H1 (cell line): ENCODE results near the gene SORCS3. TPM values are rescaled to one million over a fixed set of nuclear protein-coding genes. Genes with fewer than 3 reads are reported as not detected.

Source experiments
- CTCF ChIA-PET: fragments of 300-600 bp; sonication (Branson Sonifier 250); formaldehyde crosslinking; loops from one replicate; lab custom pipeline; 2021; ENCODE audit not compliant: partially characterized antibody; lab: Charles Lee
- POLR2A ChIA-PET: fragments of 300-600 bp; sonication (Branson Sonifier 250); formaldehyde crosslinking; loops from one replicate; lab custom pipeline; 2021; ENCODE audit warnings: inconsistent platforms; ENCODE audit not compliant: partially characterized antibody; lab: Charles Lee
- DNase-seq, 2 experiments: peaks; one replicate each; pipeline versions ENCODE4 v3.0.0 to v3.0.0-alpha.2; 2010 to 2022; ENCODE audit warnings: low spot score in 2 of 2, low read depth in 1 of 2, mixed read lengths in 1 of 2
- FAIRE-seq: peaks from 2 replicates; lab custom pipeline; 2011; peaks lifted over from hg19 to GRCh38; lab: Jason Lieb, UNC
- H2AFZ ChIP-seq: 2 replicates; pipeline ENCODE4 v1.8.1; 2012; ENCODE audit warnings: low read length, inconsistent platforms
- H2AK5ac ChIP-seq: 2 replicates; pipeline ENCODE4 v1.6.1; 2013; ENCODE audit warnings: low read depth, low read length
- H2BK120ac ChIP-seq: replicated peaks from 2 replicates; pipeline ENCODE3; 2013; ENCODE audit warnings: low read depth, low read length, inconsistent platforms
- H2BK12ac ChIP-seq: 2 replicates; pipeline ENCODE4 v1.6.1; 2013; ENCODE audit warnings: low read depth, low read length
- H2BK15ac ChIP-seq: 2 replicates; pipeline ENCODE4 v1.6.1; 2013; ENCODE audit warnings: low read length
- H2BK20ac ChIP-seq: 2 replicates; pipeline ENCODE4 v1.6.1; 2013; ENCODE audit warnings: low read length
- H2BK5ac ChIP-seq: 2 replicates; pipeline ENCODE4 v1.6.1; 2013; ENCODE audit warnings: low read depth, low read length
- H3K14ac ChIP-seq: 2 replicates; pipeline ENCODE4 v1.6.1; 2013; ENCODE audit warnings: inconsistent platforms; ENCODE audit not compliant: insufficient read length
- H3K18ac ChIP-seq: 2 replicates; pipeline ENCODE4 v1.6.1; 2013; ENCODE audit warnings: low read length; ENCODE audit errors: extremely low read depth
- H3K23ac ChIP-seq: 2 replicates; pipeline ENCODE4 v1.6.1; 2013; ENCODE audit warnings: inconsistent platforms; ENCODE audit not compliant: insufficient read length
- H3K23me2 ChIP-seq: 2 replicates; pipeline ENCODE4 v1.6.1; 2013; ENCODE audit warnings: low read depth, low read length
- H3K27ac ChIP-seq: 2 replicates; pipeline ENCODE4 v1.6.1; 2011; ENCODE audit warnings: low read depth, low read length, inconsistent platforms
- H3K27me3 ChIP-seq, 4 experiments: replicated peaks in 1 of 4; 1 replicate in 1 of 4; 2 replicates in 3 of 4; pipeline versions ENCODE4 v1.6.1 to v1.8.1; 2011 to 2013; ENCODE audit warnings: low read length in 3 of 4, mild to moderate bottlenecking in 3 of 4, inconsistent platforms in 2 of 4, mixed read lengths in 2 of 4, moderate library complexity in 1 of 4; ENCODE audit not compliant: control insufficient read depth in 3 of 4, insufficient read depth in 3 of 4; ENCODE audit errors: extremely low read depth in 1 of 4
- H3K36me3 ChIP-seq, 4 experiments: 2 replicates each; pipeline versions ENCODE4 v1.6.1 to v1.8.1; 2011 to 2013; ENCODE audit warnings: mild to moderate bottlenecking in 4 of 4, low read length in 3 of 4, moderate library complexity in 2 of 4, control low read depth in 1 of 4, inconsistent platforms in 1 of 4; ENCODE audit not compliant: insufficient read depth in 4 of 4, control insufficient read depth in 2 of 4
- H3K4ac ChIP-seq: replicated peaks from 2 replicates; pipeline ENCODE3; 2013; ENCODE audit warnings: low read length, low read depth, mixed read lengths, inconsistent platforms; ENCODE audit not compliant: insufficient read length
- H3K4me1 ChIP-seq, 4 experiments: replicated peaks in 1 of 4; 1 replicate in 1 of 4; 2 replicates in 3 of 4; pipeline versions ENCODE4 v1.6.1 to v1.8.1; 2011 to 2013; ENCODE audit warnings: low read length in 3 of 4, inconsistent platforms in 2 of 4, mixed read lengths in 1 of 4; ENCODE audit not compliant: insufficient read depth in 4 of 4, control insufficient read depth in 3 of 4
- H3K4me2 ChIP-seq, 2 experiments: 2 replicates each; pipeline versions ENCODE4 v1.6.1 to v1.8.1; 2011 to 2013; ENCODE audit warnings: low read depth in 2 of 2, low read length in 2 of 2, control low read depth in 1 of 2, inconsistent platforms in 1 of 2, mild to moderate bottlenecking in 1 of 2; ENCODE audit not compliant: insufficient read depth in 1 of 2
- H3K4me3 ChIP-seq, 4 experiments: fragments of 200-600, 300-600 bp in 1 of 4; sonication (generic), shearing (Covaris generic), sonication (Bioruptor Twin) in 1 of 4; 2 replicates each; pipeline versions ENCODE4 v1.5.1 to v1.8.1; 2011 to 2016; ENCODE audit warnings: low read length in 4 of 4, low read depth in 3 of 4, control low read depth in 2 of 4, inconsistent platforms in 2 of 4, mild to moderate bottlenecking in 2 of 4, mixed read lengths in 1 of 4, moderate library complexity in 1 of 4; ENCODE audit not compliant: insufficient read depth in 2 of 4; ENCODE audit errors: extremely low read depth in 1 of 4
- H3K56ac ChIP-seq: replicated peaks from 2 replicates; pipeline ENCODE3; 2013; ENCODE audit warnings: low read depth, mild to moderate bottlenecking, mixed read lengths, low read length, inconsistent platforms; ENCODE audit not compliant: insufficient read length
- H3K79me1 ChIP-seq: 2 replicates; pipeline ENCODE4 v1.6.1; 2013; ENCODE audit warnings: low read depth, low read length, control low read depth
- H3K79me2 ChIP-seq, 2 experiments: 2 replicates each; pipeline versions ENCODE4 v1.6.1 to v1.8.1; 2012 to 2013; ENCODE audit warnings: low read length in 2 of 2, mild to moderate bottlenecking in 2 of 2, inconsistent platforms in 1 of 2; ENCODE audit not compliant: insufficient read depth in 2 of 2, control insufficient read depth in 1 of 2
- H3K9ac ChIP-seq, 4 experiments: replicated peaks in 1 of 4; 1 replicate in 1 of 4; 2 replicates in 3 of 4; pipeline versions ENCODE4 v1.6.1 to v1.8.1; 2011 to 2013; ENCODE audit warnings: low read depth in 3 of 4, low read length in 3 of 4, control low read depth in 2 of 4, mild to moderate bottlenecking in 2 of 4, moderate library complexity in 2 of 4, inconsistent platforms in 1 of 4; ENCODE audit errors: extremely low read depth in 1 of 4
- H3K9me3 ChIP-seq, 2 experiments: 2 replicates each; pipeline versions ENCODE4 v1.6.1 to v1.8.1; 2012 to 2013; ENCODE audit warnings: mild to moderate bottlenecking in 2 of 2, moderate library complexity in 2 of 2, control low read depth in 1 of 2, inconsistent platforms in 1 of 2, low read depth in 1 of 2, low read length in 1 of 2, mixed read lengths in 1 of 2; ENCODE audit not compliant: insufficient read depth in 2 of 2
- H4K20me1 ChIP-seq, 2 experiments: replicated peaks in 1 of 2; 2 replicates each; pipeline versions ENCODE3 to v1.8.1; 2011 to 2013; ENCODE audit warnings: inconsistent platforms in 2 of 2, low read length in 2 of 2, mild to moderate bottlenecking in 1 of 2; ENCODE audit not compliant: insufficient read depth in 2 of 2, control insufficient read depth in 1 of 2
- H4K5ac ChIP-seq: 2 replicates; pipeline ENCODE4 v1.6.1; 2013; ENCODE audit warnings: low read length, low read depth, mixed read lengths, inconsistent platforms; ENCODE audit not compliant: insufficient read length
- H4K8ac ChIP-seq: 2 replicates; pipeline ENCODE4 v1.8.0; 2013; ENCODE audit warnings: mild to moderate bottlenecking, moderate library complexity, low read length, inconsistent platforms; ENCODE audit not compliant: insufficient read depth; ENCODE audit errors: extremely low read depth
- H4K91ac ChIP-seq: replicated peaks from 2 replicates; pipeline ENCODE3; 2013; ENCODE audit warnings: low read length, mixed read lengths, inconsistent platforms; ENCODE audit not compliant: insufficient read length
- ASH2L ChIP-seq: fragments of 200-600, 300-600 bp; sonication (generic); IDR thresholded peaks from one replicate; pipeline ENCODE4 v1.7.1; 2017; ENCODE audit warnings: low read length
- GABPA ChIP-seq: IDR thresholded peaks from 2 replicates; pipeline ENCODE4 v1.6.1; 2011; ENCODE audit warnings: mild to moderate bottlenecking, low read length, moderate library complexity, borderline replicate concordance; ENCODE audit not compliant: insufficient read depth
- KDM1A ChIP-seq: fragments of 200-600, 300-600 bp; sonication (generic); IDR thresholded peaks from 2 replicates; pipeline ENCODE4 v1.7.1; 2016; ENCODE audit warnings: mild to moderate bottlenecking, low read length, borderline replicate concordance
- NANOG ChIP-seq: IDR thresholded peaks from 2 replicates; pipeline ENCODE4 v1.6.1; 2011; ENCODE audit warnings: low read length, low read depth, mild to moderate bottlenecking, inconsistent platforms; ENCODE audit not compliant: insufficient read depth, poor library complexity, severe bottlenecking
- POU5F1 ChIP-seq: IDR thresholded peaks from 2 replicates; pipeline ENCODE4 v1.6.1; 2011; ENCODE audit warnings: low read depth, mild to moderate bottlenecking, low read length, moderate library complexity
- RAD21 ChIP-seq, 2 experiments: IDR thresholded peaks in 1 of 2; conservative IDR thresholded peaks in 1 of 2; 2 replicates each; pipeline ENCODE4 v1.6.1; 2011; ENCODE audit warnings: low read depth in 2 of 2, low read length in 2 of 2, improper control_type of control experiment in 1 of 2, inconsistent platforms in 1 of 2, mild to moderate bottlenecking in 1 of 2, moderate library complexity in 1 of 2
- SIN3A ChIP-seq, 2 experiments: IDR thresholded peaks in 1 of 2; conservative IDR thresholded peaks in 1 of 2; 2 replicates each; pipeline ENCODE4 v1.6.1; 2011 to 2012; ENCODE audit warnings: low read length in 2 of 2, improper control_type of control experiment in 1 of 2, low read depth in 1 of 2, mild to moderate bottlenecking in 1 of 2
- SIX5 ChIP-seq: IDR thresholded peaks from 2 replicates; pipeline ENCODE4 v1.6.1; 2011; ENCODE audit warnings: mild to moderate bottlenecking, low read depth, low read length
- TBP ChIP-seq: IDR thresholded peaks from 2 replicates; pipeline ENCODE4 v1.6.1; 2011; ENCODE audit warnings: low read depth, low read length, improper control_type of control experiment
- TCF12 ChIP-seq: IDR thresholded peaks from 2 replicates; pipeline ENCODE4 v1.6.1; 2011; ENCODE audit warnings: low read depth, mild to moderate bottlenecking, low read length
- TEAD4 ChIP-seq: IDR thresholded peaks from 2 replicates; pipeline ENCODE4 v1.6.1; 2012; ENCODE audit warnings: low read depth, low read length, inconsistent platforms, mixed read lengths
- WGBS, 2 experiments: shearing (Covaris generic) in 1 of 2; methylation state at CpG; one replicate each; pipeline versions ENCODE4 v1.1.6 to v1.1.7; 2013 to 2015; ENCODE audit warnings: low lambda C conversion rate in 2 of 2, mixed read lengths in 2 of 2, inconsistent platforms in 1 of 2, low coverage in 1 of 2, missing lambda C conversion rate in 1 of 2; ENCODE audit not compliant: insufficient replicate concordance in 2 of 2, insufficient coverage in 1 of 2, insufficient read length in 1 of 2; ENCODE audit errors: extremely low coverage in 1 of 2, missing lambda C conversion rate in 1 of 2; 5-methylcytosine and 5-hydroxymethylcytosine counted together
- polyA plus RNA-seq, 7 experiments: library from polyadenylated mRNA; depleted of rRNA in 3 of 7; stranded (reverse) in 5 of 7; unstranded in 2 of 7; fragments of >200 nt in 5 of 7; fragments of 200-250 nt in 2 of 7; gene quantifications; 1 replicate in 5 of 7; 2 replicates in 1 of 7; 4 replicates in 1 of 7; pipeline versions ENCODE4 v1.2.1 to v1.2.3, GENCODE V29; 2011 to 2013; ENCODE audit warnings: missing spikeins in 2 of 7, mixed read lengths in 2 of 7
- total RNA-seq: library from RNA; stranded (reverse); fragmentation: NEBNext Ultra II Directional; extraction: Animal tissue kit (Norgen Biotek cat#: 25700); gene quantifications from 2 replicates; pipeline ENCODE4 v1.2.1, GENCODE V29; 2021

SORCS3 gene
- total and polyA plus RNA-seq, 2 of the 8 experiments (the other 6 are each of a cell fraction or from before 2014, with no cell fraction given) = 0.26 to 0.88 TPM

DNA sequence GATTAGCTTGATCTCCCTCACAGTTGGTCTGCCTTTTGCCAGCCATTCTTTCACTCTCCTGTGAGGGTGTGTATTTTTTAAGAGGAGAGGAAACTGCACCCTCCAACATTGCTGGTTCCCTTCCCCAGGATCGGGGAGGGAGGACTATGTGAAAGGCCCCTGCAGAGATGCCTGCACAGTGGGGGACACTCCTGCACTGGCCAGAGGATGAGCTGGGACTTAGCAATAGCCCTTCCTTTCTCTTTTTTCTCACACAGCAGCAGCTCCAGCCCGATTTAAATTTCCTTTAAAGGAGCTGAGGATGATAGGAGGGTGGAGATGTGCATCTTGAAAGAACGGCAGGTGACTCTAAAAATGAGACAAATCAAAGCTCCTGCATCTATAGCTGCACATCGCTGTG, 18.7 kb downstream of the SORCS3 start:
- no peak overlapping the region; the same call in 1 of the 2 replicates for H2AFZ ChIP-seq
- H3K4ac ChIP-seq = no peak overlapping the region
- FAIRE-seq (no peak), DNase-seq (no peak)
- H3K14ac ChIP-seq = no peak overlapping the region
- H4K5ac ChIP-seq = no peak overlapping the region
- H3K4me2 ChIP-seq = no peak overlapping the region
- H2AK5ac ChIP-seq = no peak overlapping the region
- H3K36me3 ChIP-seq = no peaks in the 10 kb centered on the region
- no peak overlapping the region for H3K56ac ChIP-seq
- POLR2A ChIA-PET = no interaction called here
- no peaks in the 10 kb centered on the region for H3K79me1 ChIP-seq
- no peaks in the 10 kb centered on the region for H3K27me3 ChIP-seq
- TF ChIP-seq TEAD4 = no peak
- no peak for TF ChIP-seq SIN3A (conservative IDR thresholded peaks at IDR 0.05 in 1 of 2, IDR thresholded peaks at IDR 0.05 in 1 of 2; ENCODE audit: low read depth in 1 of 2, low read length in 2 of 2)
- TF ChIP-seq SIX5 = no peak
- no peak for TF ChIP-seq RAD21 (IDR thresholded peaks at IDR 0.05 in 1 of 2, conservative IDR thresholded peaks at IDR 0.05 in 1 of 2; ENCODE audit: low read depth in 2 of 2, low read length in 2 of 2)
- no peak for TF ChIP-seq ASH2L
- TF ChIP-seq POU5F1 = no peak
- no peak for TF ChIP-seq TCF12
- TF ChIP-seq KDM1A = no peak
- no peak for TF ChIP-seq TBP
- TF ChIP-seq NANOG = no peak
- TF ChIP-seq GABPA = no peak
- H3K9me3 ChIP-seq = no peaks in the 10 kb centered on the region
- no peaks in the 10 kb centered on the region for H4K20me1 ChIP-seq
- H2BK15ac ChIP-seq = no peak overlapping the region
- no peak overlapping the region for H2BK5ac ChIP-seq
- H3K9ac ChIP-seq = no peak overlapping the region
- no peak overlapping the region for H3K27ac ChIP-seq
- H2BK120ac ChIP-seq = no peak overlapping the region
- no peak overlapping the region for H4K91ac ChIP-seq
- H3K23ac ChIP-seq = no peak overlapping the region
- no peaks in the 10 kb centered on the region for H3K23me2 ChIP-seq
- H3K4me1 ChIP-seq = peaks cover 0 to 8% (median under 1%) of the 10 kb centered on the region in 4 experiments; a peak in 3 of 7 replicates
- no peak overlapping the region for H2BK12ac ChIP-seq
- H4K8ac ChIP-seq = no peak overlapping the region
- WGBS, 2 experiments = 80% methylated on average over 4 of the region's 4 CpGs; no CpG with 5 or more reads in 1 of the 2 experiments
- no peaks in the 10 kb centered on the region for H3K79me2 ChIP-seq
- no peak overlapping the region for H3K18ac ChIP-seq
- CTCF ChIA-PET = interaction anchor here (1.0 to 1.6 kb wide), 6 partner anchors 9 to 268 kb away, joined by 3 to 7 read pairs (median 4); no protein-coding TSS in a partner anchor
- H2BK20ac ChIP-seq = no peak overlapping the region
- H3K4me3 ChIP-seq = no peak overlapping the region
